Osteoblast (primary cell): Measurements from ENCODE around the gene C11orf98. TPM values are rescaled to one million over a fixed set of nuclear protein-coding genes. Genes with fewer than 3 reads are reported as not detected.

Experiments
- DNase-seq: peaks from one replicate; pipeline ENCODE4 v3.0.0; 2011; ENCODE audit warnings: low spot score, mixed read lengths; ENCODE audit not compliant: insufficient read length; ENCODE audit errors: missing footprints
- H2AFZ ChIP-seq: 2 replicates; pipeline ENCODE4 v1.6.0; 2011; ENCODE audit warnings: mild to moderate bottlenecking, low read length
- H3K27ac ChIP-seq: 2 replicates; pipeline ENCODE4 v1.5.1; 2011; ENCODE audit warnings: mild to moderate bottlenecking, low read depth, low read length, moderate library complexity
- H3K27me3 ChIP-seq: 2 replicates; pipeline ENCODE4 v1.6.0; 2012; ENCODE audit warnings: mild to moderate bottlenecking, control low read depth, inconsistent platforms, low read length, moderate library complexity; ENCODE audit not compliant: insufficient read depth
- H3K36me3 ChIP-seq: 2 replicates; pipeline ENCODE4 v1.5.1; 2011; ENCODE audit warnings: mild to moderate bottlenecking, low read length, control low read depth, moderate library complexity; ENCODE audit not compliant: insufficient read depth
- H3K4me1 ChIP-seq: 2 replicates; pipeline ENCODE4 v1.5.1; 2011; ENCODE audit warnings: mild to moderate bottlenecking, low read length, control low read depth, moderate library complexity; ENCODE audit not compliant: insufficient read depth
- H3K4me2 ChIP-seq: 2 replicates; pipeline ENCODE4 v1.6.0; 2011; ENCODE audit warnings: mild to moderate bottlenecking, low read length; ENCODE audit not compliant: insufficient read depth
- H3K4me3 ChIP-seq: fragments of 200-600 bp; sonication (generic); 3 replicates; pipeline ENCODE4 v1.5.1; 2012; ENCODE audit warnings: mild to moderate bottlenecking, low read length, inconsistent platforms; ENCODE audit not compliant: insufficient read depth
- H3K79me2 ChIP-seq: 2 replicates; pipeline ENCODE4 v1.6.0; 2012; ENCODE audit warnings: mild to moderate bottlenecking, low read length, control low read depth, inconsistent platforms; ENCODE audit not compliant: insufficient read depth
- H3K9me3 ChIP-seq: 2 replicates; pipeline ENCODE4 v1.5.1; 2011; ENCODE audit warnings: low read depth, low read length, control low read depth
- H4K20me1 ChIP-seq: 2 replicates; pipeline ENCODE4 v1.6.0; 2012; ENCODE audit warnings: mild to moderate bottlenecking, low read length, control low read depth; ENCODE audit not compliant: insufficient read depth
- CTCF ChIP-seq: IDR thresholded peaks from 2 replicates; pipeline ENCODE4 v1.5.1; 2011; ENCODE audit warnings: mild to moderate bottlenecking, low read depth, low read length, moderate library complexity; ENCODE audit errors: extremely low read depth
- total RNA-seq: library from RNA; depleted of rRNA; stranded (reverse); fragments of >200 nt; gene quantifications from 2 replicates; pipeline ENCODE4 v1.2.3, GENCODE V29; 2012

The C11orf98 gene
- total RNA-seq, 1 donor = 17.4 TPM

DNA sequence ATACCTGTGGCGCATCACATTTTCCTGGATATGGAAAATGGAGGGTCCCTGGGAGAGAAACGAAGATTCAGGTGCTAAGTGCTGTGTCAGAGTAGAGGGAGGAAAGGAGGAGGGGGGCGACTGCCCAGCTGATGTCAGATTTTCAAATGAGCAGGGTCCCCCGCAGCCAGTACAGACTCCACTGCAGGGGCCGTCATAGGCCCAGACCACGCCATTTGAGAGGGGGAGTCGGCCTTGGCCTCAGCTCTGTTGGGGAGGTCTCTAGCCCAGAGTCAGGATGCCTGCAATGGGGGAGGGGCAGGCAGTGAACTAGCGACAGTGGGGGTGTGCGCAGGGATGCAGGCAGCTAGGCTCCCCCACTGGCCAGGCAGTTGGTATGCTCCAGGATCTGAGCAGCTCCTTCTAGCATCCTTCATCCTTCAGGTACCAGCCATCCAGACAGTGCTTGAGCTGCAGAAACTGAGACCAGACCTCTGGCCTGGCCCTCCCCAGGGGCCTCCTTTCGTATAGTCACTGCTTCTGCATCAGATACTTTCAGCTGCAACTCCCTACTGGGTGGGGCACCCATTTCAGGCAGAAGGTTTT is 42.4 kb upstream of the C11orf98 start, which contains the start of the genes BSCL2 and GNG3:
Gene BSCL2, minus strand, starts transcription at position 148 of the 585 bp plus-strand sequence. CDS start 229 bp downstream, outside the sequence.
Gene GNG3, plus strand, starts transcription at position 400 of the 585 bp plus-strand sequence. CDS start 620 bp downstream, outside the sequence.
- DNase-seq = no peak

DNA sequence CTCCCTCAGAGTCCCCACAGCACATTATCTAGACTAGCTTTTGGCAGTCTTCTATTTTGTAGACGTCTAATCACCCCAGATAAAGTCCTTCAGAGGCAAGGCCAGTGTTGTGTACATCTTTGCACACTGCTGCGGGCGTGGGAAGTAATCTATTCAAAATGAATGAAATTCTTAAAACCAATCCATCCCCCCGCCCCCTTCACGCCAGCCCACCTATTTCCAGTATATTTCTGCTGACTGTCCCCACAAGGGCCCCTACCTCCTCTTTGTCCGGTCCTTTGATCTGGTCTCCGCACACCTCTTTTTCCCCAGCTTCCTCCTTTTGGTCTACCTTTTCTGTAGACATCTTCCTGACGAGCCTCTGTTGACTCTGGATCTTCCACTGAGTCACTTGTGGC is 41.8 kb upstream of the C11orf98 start:
- H3K4me1 ChIP-seq = peaks cover 29% of the 10 kb centered on the region
- H2AFZ ChIP-seq = no peak overlapping the region
- no peaks in the 10 kb centered on the region for H3K9me3 ChIP-seq
- no peaks in the 10 kb centered on the region for H4K20me1 ChIP-seq
- H3K79me2 ChIP-seq = peaks cover 10% of the 10 kb centered on the region
- DNase-seq = no peak
- H3K27ac ChIP-seq = no peak overlapping the region
- peak overlapping the region; percentile 98 for H3K4me2 ChIP-seq
- peaks cover 22% of the 10 kb centered on the region for H3K36me3 ChIP-seq
- peak overlapping the region; percentile 75 for H3K4me3 ChIP-seq
- no peaks in the 10 kb centered on the region for H3K27me3 ChIP-seq
- no peak for TF ChIP-seq CTCF

More for the DNA sequence above, 42.4 kb upstream of the C11orf98 start, which contains the start of the genes BSCL2 and GNG3:
- peak within 1 kb of the TSS; percentile 75 for H3K4me3 ChIP-seq
- peaks cover 10% of the 10 kb centered on the region for H3K79me2 ChIP-seq
- H4K20me1 ChIP-seq = no peaks in the 10 kb centered on the region
- peak within 1 kb of the TSS; percentile 98 for H3K4me2 ChIP-seq
- H3K4me1 ChIP-seq = peaks cover 29% of the 10 kb centered on the region
- H2AFZ ChIP-seq = peak within 1 kb of the TSS; percentile 75
- no peaks in the 10 kb centered on the region for H3K9me3 ChIP-seq
- H3K27ac ChIP-seq = peak within 1 kb of the TSS; percentile 34
- TF ChIP-seq CTCF = no peak
- peaks cover 24% of the 10 kb centered on the region for H3K36me3 ChIP-seq
- H3K27me3 ChIP-seq = no peaks in the 10 kb centered on the region

GRCh38 chr11:62705880-62706849 is 41.2 kb upstream of the C11orf98 start:
- H3K27me3 ChIP-seq = no peaks in the 10 kb centered on the region
- H3K9me3 ChIP-seq = no peaks in the 10 kb centered on the region
- H3K36me3 ChIP-seq = peaks cover 22% of the 10 kb centered on the region
- peak overlapping the region; percentile 75 for H3K4me3 ChIP-seq
- H3K4me1 ChIP-seq = peaks cover 29% of the 10 kb centered on the region
- peak overlapping the region; percentile 98 for H3K4me2 ChIP-seq
- DNase-seq = peak; percentile 97
- H2AFZ ChIP-seq = peak overlapping the region; percentile 81
- peak overlapping the region; percentile 89 for H3K27ac ChIP-seq
- no peaks in the 10 kb centered on the region for H4K20me1 ChIP-seq
- peaks cover 10% of the 10 kb centered on the region for H3K79me2 ChIP-seq
- no peak for TF ChIP-seq CTCF
